Neural cell (in vitro differentiated cells): ENCODE data around the gene HUWE1. TPM values are rescaled to one million over a fixed set of nuclear protein-coding genes. Genes with fewer than 3 reads are reported as not detected.

Source experiments
- H2AFZ ChIP-seq: fragments of 200-600, 300-800 bp; sonication (generic), shearing (Covaris generic); 2 replicates; pipeline ENCODE4 v1.6.0; 2014; ENCODE audit warnings: low read depth, mild to moderate bottlenecking, antibody characterized with exemption, low read length, moderate library complexity
- H3F3A ChIP-seq: fragments of 200-600 bp; shearing (Covaris generic); 2 replicates; pipeline ENCODE4 v1.6.1; 2016; ENCODE audit warnings: mild to moderate bottlenecking, moderate library complexity, mixed read lengths, antibody characterized with exemption, low read length; ENCODE audit not compliant: insufficient read depth, poor library complexity, severe bottlenecking
- H3K27ac ChIP-seq: fragments of 200-600, 300-800 bp; sonication (generic), shearing (Covaris generic); 2 replicates; pipeline ENCODE4 v1.5.1; 2014; ENCODE audit warnings: mild to moderate bottlenecking, low read length, moderate library complexity
- H3K27me3 ChIP-seq: fragments of 300-800, 200-600 bp; sonication (generic), shearing (Covaris generic); 2 replicates; pipeline ENCODE4 v1.6.0; 2014; ENCODE audit warnings: mild to moderate bottlenecking, low read depth, low read length, moderate library complexity; ENCODE audit not compliant: insufficient read depth
- H3K36me3 ChIP-seq: fragments of 300-800, 200-600 bp; sonication (generic), shearing (Covaris generic); 2 replicates; pipeline ENCODE4 v1.5.1; 2014; ENCODE audit warnings: mild to moderate bottlenecking, antibody characterized with exemption, low read length, moderate library complexity; ENCODE audit not compliant: insufficient read depth
- H3K4me2 ChIP-seq: fragments of 300-800, 200-600 bp; sonication (generic), shearing (Covaris generic); 2 replicates; pipeline ENCODE4 v1.6.0; 2014; ENCODE audit warnings: mild to moderate bottlenecking, low read length
- H3K4me3 ChIP-seq: fragments of 300-800, 200-600 bp; sonication (generic), shearing (Covaris generic); 2 replicates; pipeline ENCODE4 v1.5.1; 2014; ENCODE audit warnings: mild to moderate bottlenecking, low read length, moderate library complexity
- H3K79me2 ChIP-seq: fragments of 200-600 bp; shearing (Covaris generic); replicated peaks from 2 replicates; pipeline ENCODE4 v1.6.0; 2014; ENCODE audit warnings: mild to moderate bottlenecking, low read length, moderate library complexity; ENCODE audit not compliant: insufficient read depth
- H3K9ac ChIP-seq: fragments of 300-800, 200-600 bp; sonication (generic), shearing (Covaris generic); 2 replicates; pipeline ENCODE4 v1.6.1; 2016; ENCODE audit warnings: mild to moderate bottlenecking, low read length, mixed read lengths
- H3K9me2 ChIP-seq: fragments of 200-600 bp; shearing (Covaris generic); 2 replicates; pipeline ENCODE4 v1.6.1; 2016; ENCODE audit warnings: mild to moderate bottlenecking, low read length, mixed read lengths; ENCODE audit not compliant: insufficient read depth
- H3K9me3 ChIP-seq: fragments of 200-600, 300-800 bp; sonication (generic), shearing (Covaris generic); 2 replicates; pipeline ENCODE4 v1.6.1; 2016; ENCODE audit warnings: mild to moderate bottlenecking, mixed run types, low read length, moderate library complexity, mixed read lengths
- H4K20me1 ChIP-seq: fragments of 200-600 bp; shearing (Covaris generic); 2 replicates; pipeline ENCODE4 v1.6.1; 2016; ENCODE audit warnings: mild to moderate bottlenecking, mixed run types; ENCODE audit not compliant: insufficient read depth
- EP300 ChIP-seq: fragments of 450-650 bp; conservative IDR thresholded peaks from 2 replicates; pipeline ENCODE4 v1.6.1; 2014; ENCODE audit warnings: antibody characterized with exemption, mild to moderate bottlenecking, moderate library complexity; ENCODE audit not compliant: poor library complexity, severe bottlenecking
- EZH2 ChIP-seq: fragments of 200-600, 300-800 bp; shearing (Covaris generic), sonication (generic); IDR thresholded peaks from 2 replicates; pipeline ENCODE4 v1.6.1; 2014; ENCODE audit warnings: antibody characterized with exemption, low read length, borderline replicate concordance, mild to moderate bottlenecking; ENCODE audit not compliant: insufficient read depth, poor library complexity, severe bottlenecking
- MXI1 ChIP-seq: fragments of 450-650 bp; conservative IDR thresholded peaks from 2 replicates; pipeline ENCODE4 v1.6.1; 2014; ENCODE audit warnings: antibody characterized with exemption, mild to moderate bottlenecking; ENCODE audit not compliant: poor library complexity, severe bottlenecking
- POLR2AphosphoS5 ChIP-seq: IDR thresholded peaks from 2 replicates; pipeline ENCODE4 v1.6.1; 2012
- RAD21 ChIP-seq: fragments of 450-650 bp; conservative IDR thresholded peaks from 2 replicates; pipeline ENCODE4 v1.6.1; 2014; ENCODE audit warnings: antibody characterized with exemption, mild to moderate bottlenecking, moderate library complexity
- SMC3 ChIP-seq: fragments of 450-650 bp; conservative IDR thresholded peaks from 2 replicates; pipeline ENCODE4 v1.6.1; 2014; ENCODE audit warnings: antibody characterized with exemption, mild to moderate bottlenecking, moderate library complexity; ENCODE audit not compliant: poor library complexity
- TAF1 ChIP-seq: IDR thresholded peaks from 2 replicates; pipeline ENCODE4 v1.6.1; 2012; ENCODE audit warnings: low read depth
- polyA minus RNA-seq: library from RNA; depleted of rRNA, polyadenylated mRNA; stranded (reverse); fragments of >200 nt; gene quantifications from 2 replicates; pipeline ENCODE4 v1.2.3, GENCODE V29; 2014
- polyA plus RNA-seq: library from polyadenylated mRNA; depleted of rRNA; stranded (reverse); fragments of >200 nt; gene quantifications from 2 replicates; pipeline ENCODE4 v1.2.3, GENCODE V29; 2014
- TF ChIP-seq, protein P1 (sequence below): fragments of 450-650 bp; IDR thresholded peaks from 2 replicates; pipeline ENCODE4 v1.5.1; 2014; ENCODE audit warnings: antibody characterized with exemption, mild to moderate bottlenecking, moderate library complexity; ENCODE audit not compliant: poor library complexity, severe bottlenecking
- TF ChIP-seq, protein P2 (sequence below): IDR thresholded peaks from 2 replicates; pipeline ENCODE4 v1.6.1; 2012; ENCODE audit warnings: borderline replicate concordance

Gene HUWE1, protein sequence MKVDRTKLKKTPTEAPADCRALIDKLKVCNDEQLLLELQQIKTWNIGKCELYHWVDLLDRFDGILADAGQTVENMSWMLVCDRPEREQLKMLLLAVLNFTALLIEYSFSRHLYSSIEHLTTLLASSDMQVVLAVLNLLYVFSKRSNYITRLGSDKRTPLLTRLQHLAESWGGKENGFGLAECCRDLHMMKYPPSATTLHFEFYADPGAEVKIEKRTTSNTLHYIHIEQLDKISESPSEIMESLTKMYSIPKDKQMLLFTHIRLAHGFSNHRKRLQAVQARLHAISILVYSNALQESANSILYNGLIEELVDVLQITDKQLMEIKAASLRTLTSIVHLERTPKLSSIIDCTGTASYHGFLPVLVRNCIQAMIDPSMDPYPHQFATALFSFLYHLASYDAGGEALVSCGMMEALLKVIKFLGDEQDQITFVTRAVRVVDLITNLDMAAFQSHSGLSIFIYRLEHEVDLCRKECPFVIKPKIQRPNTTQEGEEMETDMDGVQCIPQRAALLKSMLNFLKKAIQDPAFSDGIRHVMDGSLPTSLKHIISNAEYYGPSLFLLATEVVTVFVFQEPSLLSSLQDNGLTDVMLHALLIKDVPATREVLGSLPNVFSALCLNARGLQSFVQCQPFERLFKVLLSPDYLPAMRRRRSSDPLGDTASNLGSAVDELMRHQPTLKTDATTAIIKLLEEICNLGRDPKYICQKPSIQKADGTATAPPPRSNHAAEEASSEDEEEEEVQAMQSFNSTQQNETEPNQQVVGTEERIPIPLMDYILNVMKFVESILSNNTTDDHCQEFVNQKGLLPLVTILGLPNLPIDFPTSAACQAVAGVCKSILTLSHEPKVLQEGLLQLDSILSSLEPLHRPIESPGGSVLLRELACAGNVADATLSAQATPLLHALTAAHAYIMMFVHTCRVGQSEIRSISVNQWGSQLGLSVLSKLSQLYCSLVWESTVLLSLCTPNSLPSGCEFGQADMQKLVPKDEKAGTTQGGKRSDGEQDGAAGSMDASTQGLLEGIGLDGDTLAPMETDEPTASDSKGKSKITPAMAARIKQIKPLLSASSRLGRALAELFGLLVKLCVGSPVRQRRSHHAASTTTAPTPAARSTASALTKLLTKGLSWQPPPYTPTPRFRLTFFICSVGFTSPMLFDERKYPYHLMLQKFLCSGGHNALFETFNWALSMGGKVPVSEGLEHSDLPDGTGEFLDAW (N-terminal part only)
- polyA plus RNA-seq (24.5 and 25.0 TPM in 2 replicates), polyA minus RNA-seq (162 and 192 TPM in 2 replicates)

DNA sequence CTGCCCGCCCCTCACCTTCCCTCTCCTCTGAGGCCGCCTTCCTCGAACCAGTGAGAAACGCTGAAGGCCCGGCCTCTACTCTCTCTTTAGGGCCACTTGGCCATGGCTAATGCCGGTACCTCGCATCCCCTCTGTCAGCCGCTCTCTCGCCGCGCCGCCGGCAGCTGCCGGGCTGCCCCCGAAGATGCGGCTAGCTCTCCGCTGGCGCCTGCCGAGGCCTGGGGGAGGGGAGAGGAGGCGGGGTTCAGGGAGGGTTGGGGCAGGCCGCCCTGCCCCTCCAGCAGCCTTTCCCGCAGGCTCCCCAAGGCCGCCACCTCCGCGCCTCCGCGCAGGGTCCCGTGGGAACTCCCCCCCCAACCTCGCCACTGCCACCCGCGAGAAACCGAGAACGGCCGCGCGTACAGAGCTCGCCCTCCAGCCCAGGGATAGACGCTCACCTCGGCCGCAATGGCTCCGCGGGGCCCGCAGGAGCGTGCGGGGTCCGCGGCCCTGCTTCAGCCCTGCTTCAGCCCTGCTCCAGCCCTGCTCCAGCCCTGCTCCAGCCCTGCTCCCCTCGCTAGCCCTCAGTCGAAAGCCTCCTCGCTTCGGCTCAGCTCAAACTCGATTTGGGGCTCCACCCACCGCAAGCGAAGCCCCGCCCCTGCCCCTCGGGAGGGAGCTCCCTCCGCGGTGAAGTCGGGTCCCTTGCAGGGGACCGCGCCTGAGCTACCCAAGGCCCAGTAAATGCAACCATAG, at the start of gene HUWE1:
Gene HUWE1, minus strand, starts transcription at position 569 of the 735 bp plus-strand sequence. CDS start 32,612 bp downstream, outside the sequence.
- TF ChIP-seq RAD21: peak; percentile 34
- peak; percentile 85 for TF ChIP-seq POLR2AphosphoS5
- peak; percentile 32 for TF ChIP-seq SMC3
- TF ChIP-seq EZH2: no peak
- TF ChIP-seq, protein P1, sequence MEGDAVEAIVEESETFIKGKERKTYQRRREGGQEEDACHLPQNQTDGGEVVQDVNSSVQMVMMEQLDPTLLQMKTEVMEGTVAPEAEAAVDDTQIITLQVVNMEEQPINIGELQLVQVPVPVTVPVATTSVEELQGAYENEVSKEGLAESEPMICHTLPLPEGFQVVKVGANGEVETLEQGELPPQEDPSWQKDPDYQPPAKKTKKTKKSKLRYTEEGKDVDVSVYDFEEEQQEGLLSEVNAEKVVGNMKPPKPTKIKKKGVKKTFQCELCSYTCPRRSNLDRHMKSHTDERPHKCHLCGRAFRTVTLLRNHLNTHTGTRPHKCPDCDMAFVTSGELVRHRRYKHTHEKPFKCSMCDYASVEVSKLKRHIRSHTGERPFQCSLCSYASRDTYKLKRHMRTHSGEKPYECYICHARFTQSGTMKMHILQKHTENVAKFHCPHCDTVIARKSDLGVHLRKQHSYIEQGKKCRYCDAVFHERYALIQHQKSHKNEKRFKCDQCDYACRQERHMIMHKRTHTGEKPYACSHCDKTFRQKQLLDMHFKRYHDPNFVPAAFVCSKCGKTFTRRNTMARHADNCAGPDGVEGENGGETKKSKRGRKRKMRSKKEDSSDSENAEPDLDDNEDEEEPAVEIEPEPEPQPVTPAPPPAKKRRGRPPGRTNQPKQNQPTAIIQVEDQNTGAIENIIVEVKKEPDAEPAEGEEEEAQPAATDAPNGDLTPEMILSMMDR: no peak
- TF ChIP-seq EP300: no peak
- TF ChIP-seq MXI1: no peak
- TF ChIP-seq, protein P2, sequence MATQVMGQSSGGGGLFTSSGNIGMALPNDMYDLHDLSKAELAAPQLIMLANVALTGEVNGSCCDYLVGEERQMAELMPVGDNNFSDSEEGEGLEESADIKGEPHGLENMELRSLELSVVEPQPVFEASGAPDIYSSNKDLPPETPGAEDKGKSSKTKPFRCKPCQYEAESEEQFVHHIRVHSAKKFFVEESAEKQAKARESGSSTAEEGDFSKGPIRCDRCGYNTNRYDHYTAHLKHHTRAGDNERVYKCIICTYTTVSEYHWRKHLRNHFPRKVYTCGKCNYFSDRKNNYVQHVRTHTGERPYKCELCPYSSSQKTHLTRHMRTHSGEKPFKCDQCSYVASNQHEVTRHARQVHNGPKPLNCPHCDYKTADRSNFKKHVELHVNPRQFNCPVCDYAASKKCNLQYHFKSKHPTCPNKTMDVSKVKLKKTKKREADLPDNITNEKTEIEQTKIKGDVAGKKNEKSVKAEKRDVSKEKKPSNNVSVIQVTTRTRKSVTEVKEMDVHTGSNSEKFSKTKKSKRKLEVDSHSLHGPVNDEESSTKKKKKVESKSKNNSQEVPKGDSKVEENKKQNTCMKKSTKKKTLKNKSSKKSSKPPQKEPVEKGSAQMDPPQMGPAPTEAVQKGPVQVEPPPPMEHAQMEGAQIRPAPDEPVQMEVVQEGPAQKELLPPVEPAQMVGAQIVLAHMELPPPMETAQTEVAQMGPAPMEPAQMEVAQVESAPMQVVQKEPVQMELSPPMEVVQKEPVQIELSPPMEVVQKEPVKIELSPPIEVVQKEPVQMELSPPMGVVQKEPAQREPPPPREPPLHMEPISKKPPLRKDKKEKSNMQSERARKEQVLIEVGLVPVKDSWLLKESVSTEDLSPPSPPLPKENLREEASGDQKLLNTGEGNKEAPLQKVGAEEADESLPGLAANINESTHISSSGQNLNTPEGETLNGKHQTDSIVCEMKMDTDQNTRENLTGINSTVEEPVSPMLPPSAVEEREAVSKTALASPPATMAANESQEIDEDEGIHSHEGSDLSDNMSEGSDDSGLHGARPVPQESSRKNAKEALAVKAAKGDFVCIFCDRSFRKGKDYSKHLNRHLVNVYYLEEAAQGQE: no peak
- TF ChIP-seq TAF1: peak; percentile 82
- Histone ChIP-seq H3K4me2 (peak within 1 kb of the TSS; percentile 25), H3K9me2 (no peaks in the 10 kb centered on the region), H2AFZ (peak within 1 kb of the TSS; percentile 45), H3K9me3 (no peaks in the 10 kb centered on the region), H3K27ac (peak within 1 kb of the TSS; percentile 92), H3F3A (no peaks in the 10 kb centered on the region), H3K36me3 (no peaks in the 10 kb centered on the region), H3K9ac (peak within 1 kb of the TSS; percentile 87), H3K79me2 (peaks cover 17% of the 10 kb centered on the region), H3K4me3 (peak within 1 kb of the TSS; percentile 81), H3K27me3 (no peaks in the 10 kb centered on the region), H4K20me1 (no peaks in the 10 kb centered on the region)
